HUES48 (cell line): Measurements from ENCODE around the gene SLX4.
A peak's percentile ranks its signal among the peaks of the same experiment; 100 is the strongest.
"Not testable (repeated sequence)": the region's sequence is repeated elsewhere in the genome, so short reads cannot be mapped to it uniquely, and the experiment has no call there.

Source experiments
- H3K27ac ChIP-seq: one replicate; pipeline ENCODE4 v1.7.0; 2013; ENCODE audit warnings: low read depth, low read length, inconsistent platforms
- H3K27me3 ChIP-seq: 2 replicates; pipeline ENCODE4 v1.6.1; 2013; ENCODE audit warnings: mild to moderate bottlenecking, low read length; ENCODE audit not compliant: control insufficient read depth, insufficient read depth
- H3K36me3 ChIP-seq: 2 replicates; pipeline ENCODE4 v1.6.1; 2013; ENCODE audit warnings: low read length; ENCODE audit not compliant: control insufficient read depth, insufficient read depth
- H3K4me1 ChIP-seq: 2 replicates; pipeline ENCODE4 v1.6.1; 2013; ENCODE audit warnings: mild to moderate bottlenecking, low read length; ENCODE audit not compliant: control insufficient read depth, insufficient read depth
- H3K4me3 ChIP-seq: 2 replicates; pipeline ENCODE4 v1.5.1; 2013; ENCODE audit warnings: mild to moderate bottlenecking, low read depth, low read length
- H3K9ac ChIP-seq: 2 replicates; pipeline ENCODE4 v1.6.1; 2013; ENCODE audit warnings: mild to moderate bottlenecking, low read depth, low read length, moderate library complexity
- H3K9me3 ChIP-seq: 2 replicates; pipeline ENCODE4 v1.6.1; 2013; ENCODE audit warnings: low read length; ENCODE audit not compliant: control insufficient read depth, insufficient read depth

Gene SLX4, protein sequence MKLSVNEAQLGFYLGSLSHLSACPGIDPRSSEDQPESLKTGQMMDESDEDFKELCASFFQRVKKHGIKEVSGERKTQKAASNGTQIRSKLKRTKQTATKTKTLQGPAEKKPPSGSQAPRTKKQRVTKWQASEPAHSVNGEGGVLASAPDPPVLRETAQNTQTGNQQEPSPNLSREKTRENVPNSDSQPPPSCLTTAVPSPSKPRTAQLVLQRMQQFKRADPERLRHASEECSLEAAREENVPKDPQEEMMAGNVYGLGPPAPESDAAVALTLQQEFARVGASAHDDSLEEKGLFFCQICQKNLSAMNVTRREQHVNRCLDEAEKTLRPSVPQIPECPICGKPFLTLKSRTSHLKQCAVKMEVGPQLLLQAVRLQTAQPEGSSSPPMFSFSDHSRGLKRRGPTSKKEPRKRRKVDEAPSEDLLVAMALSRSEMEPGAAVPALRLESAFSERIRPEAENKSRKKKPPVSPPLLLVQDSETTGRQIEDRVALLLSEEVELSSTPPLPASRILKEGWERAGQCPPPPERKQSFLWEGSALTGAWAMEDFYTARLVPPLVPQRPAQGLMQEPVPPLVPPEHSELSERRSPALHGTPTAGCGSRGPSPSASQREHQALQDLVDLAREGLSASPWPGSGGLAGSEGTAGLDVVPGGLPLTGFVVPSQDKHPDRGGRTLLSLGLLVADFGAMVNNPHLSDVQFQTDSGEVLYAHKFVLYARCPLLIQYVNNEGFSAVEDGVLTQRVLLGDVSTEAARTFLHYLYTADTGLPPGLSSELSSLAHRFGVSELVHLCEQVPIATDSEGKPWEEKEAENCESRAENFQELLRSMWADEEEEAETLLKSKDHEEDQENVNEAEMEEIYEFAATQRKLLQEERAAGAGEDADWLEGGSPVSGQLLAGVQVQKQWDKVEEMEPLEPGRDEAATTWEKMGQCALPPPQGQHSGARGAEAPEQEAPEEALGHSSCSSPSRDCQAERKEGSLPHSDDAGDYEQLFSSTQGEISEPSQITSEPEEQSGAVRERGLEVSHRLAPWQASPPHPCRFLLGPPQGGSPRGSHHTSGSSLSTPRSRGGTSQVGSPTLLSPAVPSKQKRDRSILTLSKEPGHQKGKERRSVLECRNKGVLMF (N-terminal part only)

DNA sequence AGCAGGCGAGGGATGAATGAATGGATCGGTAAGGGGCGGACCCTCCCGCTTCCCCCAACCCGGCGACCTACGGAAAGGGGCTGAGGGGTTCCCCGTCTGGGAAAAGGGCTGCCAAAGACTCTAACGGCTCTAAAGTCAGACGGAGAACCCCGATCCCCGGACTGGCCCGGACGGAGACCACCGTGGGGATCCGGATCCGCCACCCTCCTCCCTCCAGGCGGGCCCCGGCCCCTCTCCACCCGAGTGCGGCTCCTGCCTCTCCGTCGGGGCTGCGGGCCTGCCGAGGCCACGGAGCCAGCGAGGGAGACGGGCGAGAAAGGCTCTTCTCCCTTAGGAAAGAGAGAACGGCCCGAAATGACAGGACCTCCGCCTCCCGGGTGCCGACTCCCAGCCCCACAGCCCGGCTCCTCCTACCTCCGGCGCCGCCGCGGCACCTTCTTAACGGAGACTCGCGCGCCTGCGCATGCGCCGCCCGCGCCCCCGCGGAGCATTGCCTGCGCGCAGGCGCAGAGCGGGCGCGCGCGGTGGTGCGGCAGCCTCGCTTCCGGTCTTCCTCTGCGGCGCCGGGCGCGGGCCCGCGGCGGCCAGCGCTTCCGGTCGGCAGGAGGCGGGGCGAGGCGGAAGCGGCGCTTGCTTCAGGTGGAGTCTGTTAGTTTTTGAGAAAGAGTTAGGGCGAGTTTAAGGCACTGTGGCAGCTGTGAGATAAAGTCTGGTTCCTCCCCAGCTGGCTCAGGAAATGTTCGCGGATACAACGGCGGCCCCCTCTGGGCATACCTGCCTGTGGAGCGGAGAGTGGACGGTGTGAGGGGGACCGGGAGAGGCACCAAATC lies at the start of gene SLX4:
TSS of gene SLX4 (minus strand) at position 461 of the 830 bp plus-strand sequence. CDS start 2,642 bp downstream, outside the sequence.
- peaks cover 12% of the 10 kb centered on the region; the same call in 1 of the 2 replicates for H3K36me3 ChIP-seq
- peak within 1 kb of the TSS; percentile 59 for H3K9ac ChIP-seq
- H3K4me3 ChIP-seq: peak within 1 kb of the TSS; percentile 95
- H3K9me3 ChIP-seq: no peaks in the 10 kb centered on the region
- no peaks in the 10 kb centered on the region for H3K27me3 ChIP-seq
- peaks cover 11% of the 10 kb centered on the region for H3K4me1 ChIP-seq
- peak within 1 kb of the TSS; percentile 84 for H3K27ac ChIP-seq

- no peak overlapping the region for H3K4me3 ChIP-seq
- no peak overlapping the region for H3K9ac ChIP-seq
- H3K9me3 ChIP-seq: no peaks in the 10 kb centered on the region
- no peak overlapping the region for H3K27ac ChIP-seq
- H3K4me1 ChIP-seq: no peaks in the 10 kb centered on the region
- peaks cover 95% of the 10 kb centered on the region for H3K36me3 ChIP-seq
- no peaks in the 10 kb centered on the region for H3K27me3 ChIP-seq
Measured at GRCh38 chr16:3659251-3659650, 47.8 kb upstream of the SLX4 start.

DNA sequence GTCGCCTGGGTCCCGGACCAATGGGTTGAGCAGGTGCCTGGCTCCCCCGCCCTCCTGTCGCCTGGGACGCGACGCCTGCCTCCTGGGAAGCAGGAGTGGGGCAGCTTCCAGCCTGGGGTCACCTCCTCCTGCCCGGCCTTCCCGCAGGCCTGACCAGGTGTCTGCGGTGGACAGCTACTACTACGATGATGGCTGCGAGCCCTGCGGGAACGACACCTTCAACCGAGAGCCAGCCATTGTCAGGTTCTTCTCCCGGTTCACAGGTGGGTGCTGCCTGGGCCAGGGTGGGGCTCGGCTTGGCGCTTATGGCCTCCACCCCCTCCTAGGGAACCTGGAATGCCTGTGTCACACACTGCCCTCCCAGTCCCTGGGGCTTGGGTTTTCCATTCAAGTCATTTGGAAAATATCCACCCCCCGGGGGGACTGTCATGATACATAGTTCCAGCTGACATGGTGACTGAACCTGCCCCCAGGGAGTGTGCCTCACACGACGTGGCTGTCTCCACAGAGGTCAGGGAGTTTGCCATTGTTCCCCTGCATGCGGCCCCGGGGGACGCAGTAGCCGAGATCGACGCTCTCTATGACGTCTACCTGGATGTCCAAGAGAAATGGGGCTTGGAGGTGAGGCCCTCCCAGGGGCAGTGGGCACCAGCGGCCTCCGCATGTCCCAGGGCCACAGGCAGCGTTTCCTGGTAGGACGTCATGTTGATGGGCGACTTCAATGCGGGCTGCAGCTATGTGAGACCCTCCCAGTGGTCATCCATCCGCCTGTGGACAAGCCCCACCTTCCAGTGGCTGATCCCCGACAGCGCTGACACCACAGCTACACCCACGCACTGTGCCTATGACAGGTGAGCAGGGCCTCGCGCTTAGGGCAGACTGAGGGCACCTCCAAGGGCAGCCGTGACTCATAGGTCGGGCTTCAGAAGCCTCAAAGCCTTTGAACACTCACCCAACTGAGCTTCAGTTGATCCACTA lies 45.4 kb upstream of the SLX4 start:
- no peak overlapping the region for H3K9ac ChIP-seq
- H3K36me3 ChIP-seq: peaks cover 81% of the 10 kb centered on the region
- H3K9me3 ChIP-seq: no peaks in the 10 kb centered on the region

GRCh38 chr16:3656160-3656490 lies 44.7 kb upstream of the SLX4 start:
- not testable (repeated sequence) for H3K9ac ChIP-seq, H3K4me3 ChIP-seq, H3K27me3 ChIP-seq, H3K4me1 ChIP-seq, H3K9me3 ChIP-seq, H3K27ac ChIP-seq
- peaks cover 81% of the 10 kb centered on the region for H3K36me3 ChIP-seq

More for the DNA sequence above, 45.4 kb upstream of the SLX4 start:
- H3K4me1 ChIP-seq: peaks cover 10% of the 10 kb centered on the region
- no peak overlapping the region for H3K27ac ChIP-seq
- H3K4me3 ChIP-seq: no peak overlapping the region
- no peaks in the 10 kb centered on the region for H3K27me3 ChIP-seq

DNA sequence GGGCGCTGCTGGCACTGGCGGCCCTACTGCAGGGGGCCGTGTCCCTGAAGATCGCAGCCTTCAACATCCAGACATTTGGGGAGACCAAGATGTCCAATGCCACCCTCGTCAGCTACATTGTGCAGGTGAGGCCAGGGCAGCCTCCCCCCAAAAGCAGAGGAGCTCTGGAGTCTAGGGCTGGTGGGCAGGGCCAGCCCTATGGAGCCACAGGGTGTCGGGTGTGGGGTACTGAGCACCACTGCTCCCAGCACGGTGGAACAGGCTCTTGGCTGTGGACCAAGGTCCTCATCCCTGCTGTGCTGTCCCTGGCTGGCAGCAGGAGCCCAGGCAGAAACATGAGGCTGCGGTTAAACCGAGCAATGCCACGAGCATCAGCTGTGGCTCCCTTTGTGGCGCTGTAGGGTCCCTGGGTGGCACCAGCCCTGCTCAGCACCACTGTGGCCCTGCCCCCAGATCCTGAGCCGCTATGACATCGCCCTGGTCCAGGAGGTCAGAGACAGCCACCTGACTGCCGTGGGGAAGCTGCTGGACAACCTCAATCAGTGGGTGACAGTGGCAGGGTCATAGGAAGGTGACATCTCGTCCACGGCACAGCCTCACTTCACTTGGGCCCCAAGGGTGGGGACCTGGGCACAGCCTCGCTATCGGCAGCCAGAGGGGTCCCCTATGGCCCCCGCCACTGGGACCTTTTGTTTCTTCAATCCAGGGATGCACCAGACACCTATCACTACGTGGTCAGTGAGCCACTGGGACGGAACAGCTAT lies 44.2 kb upstream of the SLX4 start:
- no peaks in the 10 kb centered on the region for H3K27me3 ChIP-seq
- H3K36me3 ChIP-seq: peaks cover 76% of the 10 kb centered on the region
- no peak overlapping the region for H3K27ac ChIP-seq
- H3K4me1 ChIP-seq: peaks cover 10% of the 10 kb centered on the region
- no peak overlapping the region for H3K9ac ChIP-seq
- no peak overlapping the region for H3K4me3 ChIP-seq
- H3K9me3 ChIP-seq: no peaks in the 10 kb centered on the region

DNA sequence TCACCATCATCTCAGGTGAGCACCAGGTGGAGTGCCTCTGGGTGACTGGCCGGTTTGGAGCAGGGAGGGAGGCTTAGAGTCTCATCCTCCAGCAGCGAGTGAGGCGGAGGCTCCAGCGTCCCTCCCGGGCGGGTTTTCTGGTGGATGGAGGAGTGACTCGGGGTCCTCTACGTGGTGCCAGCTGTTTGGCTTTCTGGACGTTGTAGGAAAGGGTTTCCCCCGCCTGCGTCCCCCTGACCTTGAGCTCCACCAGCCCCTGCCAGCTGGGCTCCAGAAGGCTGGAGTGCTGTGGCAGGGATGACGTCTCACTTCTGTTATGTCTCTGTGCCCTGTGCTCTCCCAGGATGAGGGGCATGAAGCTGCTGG lies 43.6 kb upstream of the SLX4 start:
- no peaks in the 10 kb centered on the region for H3K27me3 ChIP-seq
- no peaks in the 10 kb centered on the region for H3K9me3 ChIP-seq
- peaks cover 10% of the 10 kb centered on the region for H3K4me1 ChIP-seq
- H3K36me3 ChIP-seq: peaks cover 73% of the 10 kb centered on the region
- H3K27ac ChIP-seq: peak overlapping the region; percentile 53
- H3K4me3 ChIP-seq: no peak overlapping the region
- H3K9ac ChIP-seq: no peak overlapping the region

DNA sequence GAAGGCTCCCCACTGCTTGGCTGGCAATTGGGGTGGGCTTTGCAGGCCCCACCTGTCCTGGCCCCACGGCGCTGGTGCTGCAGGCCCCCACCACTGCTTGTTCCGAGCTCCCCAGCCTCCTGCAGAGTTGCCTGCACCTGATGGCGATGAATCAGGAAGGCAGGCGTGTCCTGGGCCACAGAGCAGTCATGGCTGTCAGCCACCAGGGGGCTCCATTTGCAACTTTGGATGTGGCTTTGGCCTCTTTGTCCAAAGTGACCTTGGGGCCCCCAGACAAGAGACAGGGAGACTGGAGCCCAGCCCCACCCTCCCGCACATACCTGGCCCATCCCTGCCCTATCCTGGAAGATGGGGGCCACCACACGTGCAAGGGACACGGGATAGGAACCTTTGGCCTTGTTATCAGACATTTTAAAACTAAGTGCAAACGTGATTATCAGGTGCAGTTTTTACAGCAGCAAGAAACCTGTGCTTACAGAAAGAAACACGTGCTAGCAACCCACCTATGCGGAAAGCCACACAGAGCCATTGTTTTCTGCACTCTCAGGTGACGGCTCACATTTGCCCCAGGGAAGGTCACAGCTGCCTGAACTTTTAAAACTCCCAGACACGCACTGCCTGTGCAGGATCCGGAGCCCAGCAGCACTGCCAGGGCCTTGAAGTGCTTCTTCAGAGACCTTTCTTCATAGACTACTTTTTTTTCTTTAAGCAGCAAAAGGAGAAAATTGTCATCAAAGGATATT lies 43.0 kb upstream of the SLX4 start, which contains the start of gene DNASE1:
TSS of gene DNASE1 (plus strand) at position 443 of the 743 bp plus-strand sequence. CDS start 683 bp downstream, outside the sequence.
- Histone ChIP-seq H3K27ac (peak within 1 kb of the TSS; percentile 53), H3K9me3 (no peaks in the 10 kb centered on the region), H3K4me1 (peaks cover 10% of the 10 kb centered on the region), H3K27me3 (no peaks in the 10 kb centered on the region), H3K4me3 (no peak within 1 kb of the TSS), H3K36me3 (peaks cover 68% of the 10 kb centered on the region), H3K9ac (no peak within 1 kb of the TSS)

GRCh38 chr16:3652373-3653195 lies 41.2 kb upstream of the SLX4 start:
- Histone ChIP-seq H3K27me3 (no peaks in the 10 kb centered on the region), H3K36me3 (peaks cover 50% of the 10 kb centered on the region), H3K4me1 (peaks cover 10% of the 10 kb centered on the region), H3K27ac (peak overlapping the region; percentile 12), H3K9me3 (no peaks in the 10 kb centered on the region), H3K4me3 (no peak overlapping the region), H3K9ac (no peak overlapping the region)
